GM21423 (cell line): ENCODE measurements around the gene PSAPL1.

Source experiments
- ATAC-seq: cut with Tn5 transposase; IDR thresholded peaks from one replicate; pipeline ENCODE4 v1.9.1; 2021; ENCODE audit warnings: mild to moderate bottlenecking, moderate library complexity; ENCODE audit not compliant: unreplicated experiment

Gene PSAPL1

DNA sequence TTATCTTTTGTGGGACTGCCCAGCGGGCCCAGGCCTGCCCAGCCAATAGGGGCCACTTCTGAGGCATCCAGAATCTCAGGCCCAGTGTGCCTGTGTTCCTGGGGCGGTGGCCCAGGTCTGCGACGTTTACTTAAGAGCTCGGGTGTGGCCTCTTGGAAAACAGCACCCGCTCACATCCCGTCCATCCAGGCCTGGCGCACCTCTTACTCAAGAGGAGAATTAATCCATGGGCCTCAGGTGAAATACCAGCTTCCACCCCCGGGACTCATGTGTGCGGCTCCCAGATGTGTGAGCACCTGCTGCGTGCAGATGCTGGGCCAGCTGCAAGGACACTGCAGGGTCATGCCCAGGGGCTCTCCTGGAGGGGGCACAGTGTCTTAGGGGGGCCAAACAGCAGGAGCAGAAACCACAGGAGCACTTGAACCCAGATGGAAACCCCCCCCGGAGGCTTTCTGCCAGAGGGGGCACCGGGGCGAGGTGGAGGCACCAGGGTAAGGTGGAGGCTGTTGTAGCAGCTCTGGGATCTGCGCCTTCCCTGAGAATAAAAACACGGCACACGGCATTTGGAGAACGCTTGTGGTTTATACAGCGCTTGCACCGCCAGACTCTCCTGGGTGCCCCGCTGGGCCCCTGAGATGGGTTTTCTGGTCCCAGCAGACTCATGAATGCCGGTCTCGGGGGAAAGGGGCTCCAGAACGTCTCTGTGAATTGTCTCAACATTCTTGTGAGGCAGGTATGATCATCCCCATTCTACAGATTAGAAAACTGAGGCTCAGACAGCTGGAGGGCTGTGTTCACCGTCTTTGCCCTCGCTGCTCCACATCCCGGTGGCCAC lies 2.8 kb downstream of the PSAPL1 start:
- ATAC-seq: no peak

DNA sequence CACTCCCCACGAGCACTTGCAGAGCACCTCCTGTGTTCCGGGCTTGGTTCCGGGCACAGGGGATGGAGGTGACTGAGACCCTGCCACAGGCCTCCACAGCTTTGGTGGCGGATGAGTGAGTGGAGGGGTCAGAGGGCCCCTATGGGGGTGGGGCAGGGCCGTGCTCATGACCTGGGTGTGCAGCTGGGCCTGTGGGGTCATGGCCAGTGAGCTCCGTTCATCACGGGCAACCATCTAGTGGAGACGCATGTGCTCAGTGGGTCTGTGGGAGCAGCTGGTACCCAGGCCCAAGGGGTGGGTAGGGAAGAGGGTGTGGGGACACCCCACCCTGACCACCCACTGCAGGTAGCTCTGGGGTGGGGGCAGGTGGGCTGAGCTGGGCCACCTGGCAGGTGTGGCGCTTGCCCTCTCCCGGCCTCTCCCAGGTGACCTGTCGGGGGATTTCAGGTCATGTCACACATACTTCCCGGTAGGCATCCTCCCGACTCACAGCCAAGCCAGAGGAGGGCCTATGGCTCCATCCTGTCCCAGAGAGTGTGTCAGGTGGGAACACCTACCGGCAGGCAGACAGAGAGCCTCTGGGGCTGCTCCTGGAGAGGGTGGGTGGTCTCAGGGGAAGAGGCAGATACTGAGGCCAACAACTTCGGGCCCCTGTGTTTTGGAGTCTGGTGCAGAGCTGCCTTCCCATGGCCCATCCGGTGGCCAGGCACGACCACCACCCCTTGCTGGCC lies 3.6 kb downstream of the PSAPL1 start:
- ATAC-seq: no peak

DNA sequence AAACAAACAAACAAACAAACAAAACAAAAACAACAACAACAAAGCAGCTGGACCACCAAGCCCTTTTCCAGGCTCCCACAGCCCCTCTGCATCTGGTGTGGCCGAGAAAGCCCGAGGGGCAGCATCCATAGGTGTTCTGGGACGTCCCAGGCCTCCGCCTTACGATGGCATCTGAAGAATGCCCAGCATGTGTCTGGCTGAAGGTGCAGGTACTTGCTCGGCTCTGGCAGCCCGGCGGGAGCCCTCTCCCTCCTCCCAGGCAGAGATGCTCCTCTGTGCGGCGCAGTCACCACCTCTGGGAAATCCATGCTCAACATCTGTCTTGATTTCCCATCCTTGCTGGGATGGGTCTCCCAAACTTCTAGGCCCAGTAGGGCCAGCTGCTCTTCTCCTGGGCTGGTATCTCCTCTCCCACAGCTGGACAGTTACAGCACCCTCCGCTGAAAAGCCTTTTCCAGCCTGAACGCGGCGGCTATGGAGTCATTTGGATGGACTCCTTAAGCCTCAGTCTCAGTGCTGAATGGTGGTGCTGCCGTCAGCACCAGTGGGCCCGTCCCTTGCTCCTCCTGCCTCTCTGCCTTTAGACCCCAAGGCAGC lies 4.3 kb downstream of the PSAPL1 start:
- no peak for ATAC-seq

DNA sequence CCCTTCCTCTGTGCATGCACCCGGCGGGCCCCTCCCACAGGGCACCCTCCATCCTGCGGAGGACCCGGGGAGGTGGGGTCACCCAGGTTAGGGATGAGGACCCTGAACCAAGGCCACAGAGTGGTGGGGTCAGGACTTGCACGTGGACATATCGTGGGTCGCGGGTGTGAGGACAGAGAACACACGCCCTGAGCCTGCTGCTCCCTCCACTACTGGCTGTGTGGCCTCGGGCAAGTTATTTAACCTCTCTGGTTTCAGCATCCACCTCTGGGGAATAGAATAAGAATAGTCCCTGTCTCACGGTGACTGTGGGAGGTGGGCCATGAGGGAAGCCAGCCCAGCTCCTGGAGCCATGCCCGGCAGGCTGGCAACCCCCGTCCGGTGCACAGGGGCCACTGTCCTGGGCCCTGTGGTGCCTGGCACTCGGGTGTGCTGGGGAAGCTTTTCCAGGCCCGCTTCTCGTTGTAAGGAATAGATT lies 5.1 kb downstream of the PSAPL1 start:
- ATAC-seq: no peak

DNA sequence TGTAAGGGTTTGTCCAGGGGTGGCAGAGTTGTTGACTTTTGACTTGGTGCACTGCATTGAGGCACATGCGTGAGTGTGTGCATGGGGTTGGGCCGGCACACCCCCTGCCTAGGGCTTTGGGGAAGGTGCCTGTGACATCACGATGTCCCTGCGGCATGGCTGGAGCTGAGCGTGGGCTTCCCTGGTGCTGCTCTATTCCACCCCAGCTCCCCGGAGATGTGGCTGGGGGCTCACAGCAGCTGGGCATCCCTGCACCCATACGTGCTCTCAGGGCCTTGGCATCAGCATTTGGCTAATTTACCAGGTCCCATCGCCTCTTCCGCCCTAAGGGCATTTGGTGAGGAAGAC lies 5.7 kb downstream of the PSAPL1 start:
- ATAC-seq: no peak

DNA sequence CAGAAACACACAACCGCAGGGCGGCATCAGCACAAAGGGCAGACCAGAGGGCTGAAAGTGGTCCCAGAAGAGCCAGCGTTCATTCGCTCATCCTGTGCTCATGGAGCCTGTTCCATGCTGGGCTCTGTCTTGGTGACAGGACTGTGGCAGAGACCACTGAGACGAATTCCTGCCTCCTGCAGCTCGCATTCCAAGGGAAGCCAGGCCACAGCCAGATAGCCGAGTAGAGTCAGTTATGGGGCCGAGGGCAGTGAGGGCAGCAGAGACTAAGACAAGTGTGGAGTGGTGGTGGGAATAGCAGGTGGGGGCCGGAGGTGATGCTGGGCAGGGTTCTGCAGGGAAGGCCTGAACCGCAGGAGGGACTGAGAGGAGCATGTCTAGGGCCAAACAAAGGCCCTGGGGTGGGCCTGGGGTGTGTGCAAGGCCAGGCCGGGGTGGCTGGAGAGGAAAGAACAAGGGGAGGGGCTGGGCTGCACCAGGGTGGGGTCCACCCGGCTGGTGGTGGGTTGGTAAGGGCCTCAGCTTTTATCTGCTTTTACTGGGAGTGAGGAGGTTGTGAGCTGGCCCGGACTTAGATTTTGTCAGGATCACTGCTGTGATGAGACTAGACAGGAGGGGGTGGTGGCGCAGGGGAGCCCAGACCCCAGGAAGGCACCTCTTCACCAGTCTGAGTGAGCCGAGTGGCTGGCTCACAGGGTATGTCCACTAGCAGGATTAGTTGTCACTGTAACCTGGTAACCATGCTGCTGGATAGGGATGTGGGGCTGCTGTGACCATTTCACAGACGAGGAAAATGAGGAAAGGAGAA lies 6.3 kb downstream of the PSAPL1 start:
- no peak for ATAC-seq

DNA sequence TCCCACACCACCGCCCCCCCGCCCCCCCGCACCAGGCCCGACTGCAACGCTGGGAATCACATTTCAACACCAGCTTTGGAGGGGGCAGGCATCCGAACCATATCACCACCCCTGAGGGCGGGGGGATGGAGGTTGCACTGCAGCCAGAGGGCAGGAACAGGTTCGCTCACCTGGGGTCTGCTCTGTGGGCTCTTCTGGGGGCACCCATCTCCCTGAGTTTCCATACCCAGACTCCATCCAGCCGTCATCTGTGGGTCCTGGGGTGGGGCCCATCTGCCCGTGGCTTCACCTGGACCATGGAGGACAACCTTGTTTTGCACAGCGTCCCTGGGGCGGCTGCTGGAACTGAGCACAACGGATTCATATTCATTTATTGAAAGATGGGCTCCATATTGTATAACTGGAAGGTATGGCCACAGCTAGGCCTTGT lies 6.9 kb downstream of the PSAPL1 start:
- no peak for ATAC-seq

DNA sequence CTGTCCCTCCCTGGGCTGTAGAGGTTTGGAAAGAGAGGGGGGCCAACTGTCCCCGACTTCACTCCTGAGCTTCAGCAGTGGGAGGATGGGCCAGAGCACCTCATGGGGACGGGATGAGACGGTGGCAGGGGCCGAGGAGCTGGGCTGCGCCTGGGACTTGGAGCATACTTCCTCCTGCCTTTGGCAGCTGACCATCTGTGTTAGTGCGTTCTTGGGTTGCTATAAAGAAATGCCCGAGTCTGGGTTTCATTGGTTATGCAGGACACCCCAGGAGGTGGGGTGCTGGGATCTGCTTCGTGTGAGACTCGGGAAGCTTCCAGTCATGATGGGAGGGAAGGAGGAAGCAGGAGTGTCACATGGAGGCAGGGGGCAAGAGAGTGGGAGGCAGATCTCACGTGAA lies 7.4 kb downstream of the PSAPL1 start:
- ATAC-seq: no peak

DNA sequence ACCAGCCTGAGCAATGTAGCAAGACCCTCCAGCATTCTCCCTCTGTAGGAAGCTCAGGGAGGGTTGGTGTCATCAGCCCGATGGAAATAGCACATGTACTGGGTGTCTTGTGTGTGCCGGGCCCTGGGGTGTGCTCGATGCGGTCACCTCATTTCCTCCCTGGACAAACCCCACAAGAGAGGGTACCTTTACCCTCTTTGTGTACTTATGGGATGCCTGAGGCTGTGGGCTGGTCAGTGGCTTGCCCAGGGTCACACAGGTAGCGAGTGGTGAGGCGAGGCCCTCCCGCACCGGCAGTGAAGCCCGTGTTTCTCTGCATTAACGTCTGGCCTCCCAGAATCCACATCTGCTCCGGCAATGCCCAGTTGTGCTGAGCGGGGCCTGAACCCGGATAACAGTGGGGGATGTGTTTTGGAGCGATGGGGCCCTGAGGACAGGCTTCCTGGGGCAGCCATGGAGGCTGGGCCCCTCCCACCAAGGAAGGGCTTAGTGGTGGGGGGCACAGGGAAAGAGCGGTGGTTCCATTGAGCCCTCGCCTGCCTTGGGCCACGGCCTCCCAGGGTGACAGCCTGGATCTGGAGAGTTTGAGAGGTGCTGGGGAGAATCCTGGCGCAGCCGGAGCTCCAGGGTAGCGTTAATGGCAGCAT lies 8.1 kb downstream of the PSAPL1 start:
- no peak for ATAC-seq

DNA sequence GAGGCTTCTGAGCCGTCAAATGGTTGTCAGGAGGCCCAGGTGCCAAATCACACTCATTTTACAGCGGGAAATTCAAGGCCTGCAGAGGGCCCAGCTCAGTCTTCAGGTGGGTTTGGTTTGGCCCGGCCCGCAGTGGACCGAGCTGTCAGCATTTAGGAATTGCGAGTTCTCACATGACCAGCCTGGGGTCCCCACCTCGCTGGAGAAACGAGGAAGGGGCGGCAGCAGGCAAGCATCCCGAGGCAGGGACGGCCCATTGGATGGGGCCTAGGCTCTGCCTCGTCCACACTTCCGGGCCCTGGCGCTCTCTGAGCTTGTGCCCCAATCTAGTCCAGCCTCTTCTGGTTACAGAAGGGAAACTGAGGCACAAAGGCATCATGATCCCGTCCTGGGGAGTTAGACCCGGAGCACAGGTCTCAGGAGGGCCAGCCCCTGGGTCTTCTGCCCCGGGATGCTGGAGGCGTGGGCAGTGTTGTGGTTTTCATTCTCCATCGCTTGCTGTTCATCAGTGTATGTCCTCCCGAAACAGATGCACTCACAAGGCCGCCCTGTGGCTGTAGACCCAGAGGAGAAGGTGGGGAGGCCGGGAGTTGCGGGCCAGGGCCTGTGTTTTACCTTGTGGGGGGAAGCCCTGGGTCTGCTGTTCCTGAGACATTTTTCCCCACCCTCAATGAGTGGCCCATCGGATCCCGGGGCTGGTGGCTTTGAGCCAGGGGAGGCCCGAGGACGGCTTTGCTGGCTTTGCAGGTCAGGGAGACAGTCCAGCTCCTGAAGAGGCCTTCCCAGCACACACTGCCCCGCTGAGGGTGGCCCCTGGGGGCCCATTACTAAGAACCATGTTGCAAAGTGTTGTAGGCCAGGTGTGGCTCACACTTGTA lies 8.9 kb downstream of the PSAPL1 start:
- ATAC-seq: no peak

DNA sequence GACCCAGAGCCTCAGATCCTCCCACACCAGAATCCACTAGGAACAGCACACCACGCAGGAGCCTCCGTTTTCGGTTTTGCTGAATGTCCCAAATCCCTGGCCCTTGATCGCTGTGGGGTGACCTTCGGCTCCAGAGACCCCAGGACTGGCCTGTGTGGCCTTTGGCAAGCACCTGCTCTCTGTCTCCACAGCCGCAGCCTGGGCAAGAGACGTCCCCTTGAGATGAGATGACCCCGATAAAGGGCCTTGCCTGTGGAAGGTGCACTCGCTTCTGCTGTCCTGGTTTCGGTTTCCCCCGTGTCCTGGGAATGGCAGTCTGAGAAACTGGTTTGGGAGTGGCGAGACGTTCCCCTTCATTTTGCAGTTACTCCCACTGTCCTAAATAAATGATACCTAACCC lies 9.6 kb downstream of the PSAPL1 start:
- no peak for ATAC-seq

DNA sequence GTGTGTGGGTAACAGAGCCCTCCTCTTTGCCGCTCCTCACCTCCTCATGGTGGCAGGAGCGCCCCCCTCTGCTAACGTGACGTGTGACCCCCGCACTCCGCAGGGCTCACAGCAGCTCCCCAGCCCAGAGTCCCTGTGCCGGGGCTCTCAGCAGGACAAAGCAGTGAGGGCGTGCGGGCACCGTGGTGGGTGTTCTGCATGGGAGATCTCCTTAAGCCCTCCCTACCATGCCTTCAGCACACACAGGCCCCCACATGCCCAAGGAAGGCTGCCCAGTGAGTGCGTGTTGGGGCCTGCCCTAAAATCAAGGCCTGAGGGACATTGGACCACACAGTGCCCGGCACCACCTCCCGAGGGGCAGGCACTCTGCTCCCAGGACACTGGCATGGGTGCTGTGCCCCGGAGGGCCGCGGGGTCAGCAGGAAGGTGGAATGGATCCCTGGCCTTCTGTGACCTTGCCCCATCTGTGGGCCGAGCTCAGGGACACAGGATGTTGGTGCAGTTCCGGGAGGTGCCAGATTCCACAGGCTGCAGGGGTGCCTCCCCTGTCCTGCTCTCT lies 10.1 kb downstream of the PSAPL1 start:
- ATAC-seq: no peak

DNA sequence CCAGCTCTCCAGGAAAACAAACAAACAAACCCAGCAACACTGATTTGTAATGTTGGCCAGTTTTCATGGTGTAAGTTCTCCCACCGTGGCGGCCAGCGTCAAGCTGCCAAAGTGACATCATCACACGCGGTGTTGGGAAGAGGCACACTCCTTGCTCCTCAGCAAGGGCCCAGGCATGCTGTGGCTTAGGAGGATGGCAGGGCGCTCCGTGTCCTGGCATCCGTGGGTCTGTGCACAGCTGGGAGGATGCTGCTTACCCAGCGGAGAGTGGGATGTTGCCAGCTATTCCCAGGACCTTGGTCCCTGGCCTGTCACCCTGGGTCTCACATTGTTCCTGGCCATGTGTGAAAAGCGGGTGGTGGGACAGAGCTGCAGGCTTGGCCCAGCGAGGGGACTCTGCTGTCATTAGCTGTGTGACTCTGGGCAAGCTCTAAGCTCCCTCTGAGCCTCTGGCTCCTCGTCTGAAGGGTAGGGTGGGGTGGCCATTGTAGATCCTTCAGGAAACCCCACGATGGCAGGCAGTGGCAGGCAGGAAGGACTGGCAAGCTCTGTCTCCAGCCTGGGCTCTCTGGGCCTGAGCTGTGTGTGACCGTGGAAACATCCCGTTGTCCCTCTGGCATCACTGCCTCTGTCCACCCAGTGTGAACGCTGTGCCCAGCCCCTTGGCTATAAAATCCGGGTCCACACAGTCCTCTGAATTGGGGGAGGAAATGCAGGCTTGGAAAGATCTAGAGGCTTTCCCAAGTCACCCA lies 10.8 kb downstream of the PSAPL1 start:
- ATAC-seq: no peak

DNA sequence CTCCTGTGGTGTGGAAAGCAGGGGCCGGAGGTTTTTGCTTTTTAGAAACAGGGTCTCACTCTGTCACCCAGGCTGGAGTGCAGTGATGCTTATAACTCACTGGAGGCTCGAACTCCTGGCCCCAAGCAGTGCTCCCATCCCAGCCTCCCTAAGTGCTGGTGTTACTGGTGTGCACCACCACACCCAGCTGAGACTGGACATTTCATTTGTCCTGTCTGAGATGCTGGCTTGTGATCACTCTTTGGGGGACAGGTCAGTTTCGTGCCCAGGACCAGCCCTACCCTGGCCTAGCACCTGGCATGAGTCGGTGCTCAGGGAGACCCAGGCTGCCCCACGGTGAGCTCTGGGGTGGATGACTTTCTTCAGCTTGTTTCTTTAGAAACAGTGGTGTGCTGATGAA lies 11.3 kb downstream of the PSAPL1 start:
- ATAC-seq: no peak

DNA sequence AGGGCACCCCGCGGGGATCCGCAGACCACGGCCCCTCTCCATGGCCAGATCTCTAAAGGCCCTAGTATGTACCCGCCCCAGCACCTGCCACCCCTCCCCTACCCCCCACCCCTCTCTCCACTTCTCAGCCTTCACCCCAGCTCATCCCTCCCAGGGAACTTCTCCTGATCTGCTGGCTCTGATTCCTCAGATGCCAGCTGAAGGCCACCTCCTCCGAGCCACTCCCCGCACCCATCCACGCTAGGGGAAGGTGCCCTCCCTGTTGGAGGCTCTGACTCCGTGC lies 11.9 kb downstream of the PSAPL1 start:
- no peak for ATAC-seq

DNA sequence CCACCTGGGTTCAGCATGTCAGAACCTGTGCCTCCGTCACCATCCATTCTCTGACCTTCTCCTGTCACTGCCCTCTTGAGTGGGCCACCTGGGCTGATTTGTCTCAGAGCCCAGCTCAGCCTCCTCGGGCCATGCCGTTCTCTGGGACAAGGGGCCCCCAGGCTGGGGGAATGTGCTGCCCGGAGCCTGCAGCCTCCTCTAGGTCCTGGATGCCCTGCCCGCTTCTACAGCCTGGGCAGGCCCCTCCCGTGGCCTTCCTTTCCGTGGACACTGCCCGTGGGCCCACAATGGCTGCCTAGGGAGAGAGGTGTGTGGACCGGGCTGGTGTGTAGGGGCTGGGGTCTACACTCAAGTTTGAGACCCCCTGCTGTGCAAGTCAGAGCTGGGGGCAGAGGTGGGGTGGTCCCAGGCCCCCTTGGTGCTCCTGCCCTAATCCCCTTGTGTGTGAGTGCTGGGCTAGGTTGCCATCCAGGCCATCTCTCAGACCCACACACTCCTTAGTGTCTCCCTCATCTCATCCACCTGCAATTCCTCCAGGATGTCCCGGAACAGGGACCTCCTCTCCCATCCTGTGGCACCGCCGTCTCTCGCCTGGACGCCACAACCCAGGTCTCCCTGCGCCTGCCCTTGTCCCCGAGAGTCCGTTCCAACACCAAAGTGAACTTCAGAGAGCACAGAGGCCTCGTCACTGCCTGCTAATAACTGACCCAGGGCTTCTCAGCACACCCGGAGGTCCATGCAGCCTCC lies 12.4 kb downstream of the PSAPL1 start:
- no peak for ATAC-seq

DNA sequence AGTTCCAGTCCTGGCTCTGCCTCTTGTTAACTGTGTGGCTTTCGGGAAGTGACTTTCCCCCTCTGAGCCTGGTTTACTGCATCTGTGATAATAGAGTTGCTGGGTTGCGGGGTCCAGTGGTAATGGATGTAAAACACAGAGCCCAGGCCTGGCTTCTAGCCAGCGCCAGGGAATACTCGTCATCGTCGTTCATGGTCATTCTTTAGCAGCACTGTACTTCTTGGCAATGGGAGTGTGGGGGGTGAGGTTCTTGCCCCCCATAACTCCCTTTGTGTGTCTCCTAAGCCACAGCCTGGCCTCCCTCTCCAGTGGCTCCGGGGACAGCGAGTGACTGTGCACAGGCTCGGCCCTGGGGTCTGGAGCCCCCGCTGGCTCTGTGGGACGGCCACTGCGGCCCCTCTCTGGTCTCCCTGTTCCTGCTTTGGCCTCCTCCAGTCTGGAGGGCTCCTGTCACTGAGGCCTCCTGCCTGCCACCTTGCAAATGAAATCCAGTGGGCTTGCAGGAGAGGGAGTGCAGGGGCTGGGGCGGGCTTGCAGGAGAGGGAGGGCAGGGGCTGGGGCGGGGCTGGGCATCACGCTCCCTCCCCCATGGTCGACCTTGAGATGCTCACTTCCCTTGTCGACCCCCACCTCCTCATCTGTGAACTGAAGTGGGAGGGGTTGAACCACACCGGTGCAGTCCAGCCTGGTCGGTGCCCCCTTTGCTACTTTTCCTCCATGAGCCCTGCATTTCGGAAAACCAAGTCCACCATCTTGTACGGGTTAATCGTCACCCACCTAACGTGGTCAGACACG lies 13.2 kb downstream of the PSAPL1 start:
- no peak for ATAC-seq
